GM19438 (cell line): ENCODE data around the gene GCNT1.
"Not testable (repeated sequence)": the region's sequence is repeated elsewhere in the genome, so short reads cannot be mapped to it uniquely, and the experiment has no call there.

ENCODE experiments used
- ATAC-seq: cut with Tn5 transposase; IDR thresholded peaks from one replicate; pipeline ENCODE4 v1.9.1; 2021; ENCODE audit warnings: low read depth; ENCODE audit not compliant: unreplicated experiment

Gene GCNT1

DNA sequence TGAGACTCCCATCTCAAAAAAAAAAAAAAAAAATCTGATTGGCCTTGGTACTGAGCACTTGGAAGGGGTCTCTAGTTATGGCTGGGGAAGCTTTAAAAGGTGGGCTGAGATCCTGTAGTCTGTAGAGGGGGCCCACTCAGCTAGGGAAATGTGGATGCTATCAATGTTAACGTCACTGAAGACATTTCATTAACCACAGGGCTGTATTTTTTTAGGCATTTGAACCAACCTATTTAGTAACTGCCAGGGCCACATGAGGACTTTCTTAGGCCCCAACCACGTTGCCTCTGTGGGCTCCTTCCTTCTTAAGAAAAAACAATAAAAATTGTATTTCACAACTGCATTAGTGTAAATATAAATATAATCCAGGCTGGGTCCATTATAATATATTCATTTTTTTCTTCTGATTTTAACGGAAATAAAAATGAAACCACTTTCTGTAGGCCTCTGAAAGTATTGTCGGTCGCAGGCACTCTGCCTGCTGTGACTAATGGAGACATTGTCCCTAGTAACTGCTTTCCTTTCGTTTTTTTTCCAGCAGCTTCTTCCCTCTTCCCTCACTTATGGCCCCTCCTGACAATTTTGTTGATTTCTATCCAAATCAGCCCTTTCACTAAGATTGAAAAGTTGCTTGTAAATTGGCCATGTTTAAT is 71.6 kb downstream of the GCNT1 start:
- no peak for ATAC-seq

DNA sequence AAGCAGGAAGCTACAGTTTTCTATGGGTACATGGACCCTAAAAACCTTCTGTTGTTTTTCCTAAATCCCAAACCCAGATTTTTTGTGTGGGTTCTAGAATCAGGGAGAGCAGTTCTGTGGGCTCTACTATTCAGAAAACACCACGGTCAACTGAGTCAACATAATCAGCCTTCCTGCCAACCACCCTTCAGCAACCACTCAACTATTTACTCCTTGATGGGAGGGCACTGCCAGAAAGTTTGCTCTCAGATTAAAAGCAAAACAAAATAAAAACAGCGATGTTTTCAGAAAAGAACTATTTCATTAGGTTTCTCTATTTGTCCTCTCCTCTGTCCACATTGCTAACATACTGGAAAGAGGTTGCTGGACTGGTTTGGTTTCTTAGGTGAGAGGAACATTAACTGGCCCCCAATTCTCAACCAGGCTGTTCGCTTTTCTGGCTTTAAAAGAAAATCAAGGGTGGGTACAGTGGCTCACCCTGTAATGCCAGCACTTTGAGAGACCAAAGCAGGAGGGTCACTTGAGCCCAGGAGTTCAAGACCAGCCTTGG is 72.3 kb downstream of the GCNT1 start:
- ATAC-seq = no peak

- ATAC-seq = not testable (repeated sequence)
Observed at GRCh38 chr9:76532877-76533276, 73.9 kb downstream of the GCNT1 start.

- no peak for ATAC-seq
Observed at GRCh38 chr9:76534026-76534425, 75.0 kb downstream of the GCNT1 start.

DNA sequence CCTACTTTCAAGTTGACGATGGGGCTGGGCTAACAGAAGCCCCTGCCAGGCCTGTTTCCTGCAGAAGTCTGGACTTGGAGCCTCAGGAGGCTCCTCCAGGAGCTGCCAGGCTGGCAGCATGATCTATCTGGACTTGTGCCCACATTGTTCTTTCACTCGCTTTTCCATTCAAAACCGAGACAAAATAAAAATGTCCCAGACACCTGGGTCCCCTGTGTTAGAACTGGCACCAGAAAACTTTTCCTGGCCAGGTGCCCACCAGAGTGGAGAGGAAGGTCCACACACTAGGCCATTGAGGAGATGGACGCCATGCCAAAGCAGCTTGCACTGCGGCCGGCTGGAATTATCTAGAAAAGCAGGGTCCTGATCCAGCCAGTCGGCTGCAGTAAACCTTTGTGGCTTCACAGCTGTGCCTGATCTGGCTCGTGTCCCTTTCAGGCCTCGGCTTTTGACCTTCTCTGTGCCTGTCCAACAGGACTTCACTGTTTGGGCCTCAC is 78.2 kb downstream of the GCNT1 start:
- no peak for ATAC-seq

- ATAC-seq = no peak
Observed at GRCh38 chr9:76539180-76539579, 80.2 kb downstream of the GCNT1 start.

DNA sequence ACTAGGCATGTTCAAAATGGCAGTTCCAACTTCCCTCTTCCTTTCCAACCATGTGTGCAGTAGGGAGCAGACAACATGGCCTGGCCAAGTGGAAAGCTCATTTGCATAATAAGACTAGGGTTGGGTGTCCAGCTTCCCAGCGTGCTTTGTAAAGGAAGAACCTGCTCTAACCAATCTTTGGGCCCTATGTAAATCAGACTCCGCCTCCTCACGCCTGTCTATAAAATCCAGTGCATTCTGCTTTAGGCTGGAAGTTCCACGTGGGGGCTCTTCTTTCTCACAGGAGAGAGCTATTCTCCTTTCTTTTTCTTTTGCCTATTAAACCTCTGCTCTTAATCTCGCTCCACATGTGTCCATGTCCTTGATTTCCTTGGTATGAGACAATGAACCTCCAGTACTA is 83.4 kb downstream of the GCNT1 start:
- no peak for ATAC-seq

DNA sequence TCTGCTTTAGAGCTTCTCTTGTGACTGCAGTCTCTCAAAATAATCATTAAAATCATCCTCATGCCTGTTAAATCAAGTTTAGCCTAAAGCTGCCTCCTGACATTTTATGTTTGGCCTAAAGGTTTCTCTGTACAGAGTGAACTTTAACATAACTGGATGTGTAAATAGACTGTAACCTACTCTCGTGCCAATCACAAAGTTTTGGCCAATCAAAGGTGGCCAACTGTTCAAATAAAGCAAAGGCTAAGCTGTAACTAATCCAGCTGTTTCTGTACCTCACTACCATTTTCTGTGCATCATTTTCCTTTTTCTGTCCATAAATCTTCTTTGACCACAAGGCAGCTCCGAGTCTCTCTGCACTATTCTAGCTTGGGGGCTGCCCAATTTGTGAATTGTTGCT is 86.2 kb downstream of the GCNT1 start:
- no peak for ATAC-seq

DNA sequence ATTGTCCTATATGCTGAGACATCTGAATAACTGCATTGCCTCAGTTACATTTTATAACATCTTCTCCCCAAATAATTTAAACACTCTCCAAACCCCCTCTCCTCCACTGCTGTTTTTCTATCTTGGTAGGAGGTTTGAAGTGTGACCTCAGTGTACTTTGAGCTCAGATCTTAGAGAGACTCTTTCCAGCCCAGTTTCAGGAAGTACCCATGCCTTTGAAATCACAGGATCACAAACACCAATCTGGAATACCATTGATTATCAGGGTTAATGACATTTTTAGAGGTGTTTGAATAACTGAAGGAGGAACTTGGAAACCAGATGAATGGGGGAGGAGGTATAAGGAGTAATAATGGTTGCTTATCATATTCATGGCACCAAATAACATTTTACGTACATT is 93.2 kb downstream of the GCNT1 start:
- ATAC-seq = no peak

GRCh38 chr9:76552751-76553455 is 93.9 kb downstream of the GCNT1 start:
- no peak for ATAC-seq

- no peak for ATAC-seq
Observed at GRCh38 chr9:76553680-76554079, 94.7 kb downstream of the GCNT1 start.
